Ishikawa (cell line): Measurements from ENCODE around the gene SEC14L3.

Source experiments
- CEBPB ChIP-seq: IDR thresholded peaks from 2 replicates; pipeline ENCODE4 v1.6.1; 2012
- CREB1 ChIP-seq: IDR thresholded peaks from 2 replicates; pipeline ENCODE4 v1.6.1; 2012; ENCODE audit warnings: low read depth
- EGR1 ChIP-seq: IDR thresholded peaks from 2 replicates; pipeline ENCODE4 v1.6.1; 2012
- EP300 ChIP-seq: IDR thresholded peaks from 2 replicates; pipeline ENCODE4 v1.6.1; 2012; ENCODE audit warnings: borderline replicate concordance
- FOXM1 ChIP-seq: IDR thresholded peaks from 2 replicates; pipeline ENCODE4 v1.6.1; 2012; ENCODE audit warnings: low read depth, borderline replicate concordance
- NFIC ChIP-seq: IDR thresholded peaks from 2 replicates; pipeline ENCODE4 v1.6.1; 2012
- RAD21 ChIP-seq: IDR thresholded peaks from 2 replicates; pipeline ENCODE4 v1.6.1; 2012; ENCODE audit warnings: low read depth
- TAF1 ChIP-seq: IDR thresholded peaks from 2 replicates; pipeline ENCODE4 v1.6.1; 2012; ENCODE audit warnings: low read depth, mild to moderate bottlenecking
- TCF12 ChIP-seq: IDR thresholded peaks from 2 replicates; pipeline ENCODE4 v1.6.1; 2012; ENCODE audit warnings: low read depth
- TEAD4 ChIP-seq: IDR thresholded peaks from 2 replicates; pipeline ENCODE4 v1.6.1; 2012
- YY1 ChIP-seq: IDR thresholded peaks from 2 replicates; pipeline ENCODE4 v1.6.1; 2012; ENCODE audit warnings: low read depth
- ZBTB7A ChIP-seq: IDR thresholded peaks from 2 replicates; pipeline ENCODE4 v1.6.1; 2012; ENCODE audit warnings: low read depth
- TF ChIP-seq, protein P1 (sequence below): IDR thresholded peaks from 2 replicates; pipeline ENCODE4 v1.6.1; 2012
- TF ChIP-seq, protein P2 (sequence below): IDR thresholded peaks from 2 replicates; pipeline ENCODE4 v1.6.1; 2012; ENCODE audit warnings: low read depth, mild to moderate bottlenecking
- TF ChIP-seq, protein P3 (sequence below): IDR thresholded peaks from 2 replicates; pipeline ENCODE4 v1.6.1; 2012

Gene SEC14L3

DNA sequence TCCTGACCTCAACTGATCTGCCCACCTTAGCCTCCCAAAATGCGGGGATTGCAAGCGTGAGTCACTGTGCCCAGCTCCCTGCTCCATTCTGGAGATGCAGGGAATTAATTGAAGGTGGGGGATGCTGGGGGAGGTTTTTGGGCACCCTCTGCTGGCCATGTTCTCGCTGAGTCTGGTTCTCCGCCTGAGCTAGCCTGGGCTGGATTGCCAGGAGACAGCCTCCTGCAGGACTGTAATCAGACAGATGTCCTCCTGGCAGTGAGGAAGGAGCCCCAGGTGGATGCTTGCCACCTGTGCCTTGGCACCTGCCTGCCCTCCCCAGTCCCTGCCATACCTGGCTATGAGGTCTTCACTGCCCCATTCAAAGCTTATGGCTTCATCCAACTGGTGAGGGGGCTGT is 40.9 kb downstream of the SEC14L3 start:
- TF ChIP-seq TEAD4 (no peak), RAD21 (peak; percentile 9; the same call in 1 of the 2 replicates), ZBTB7A (no peak), CEBPB (no peak), EGR1 (no peak), TAF1 (no peak)
- TF ChIP-seq, protein P1, sequence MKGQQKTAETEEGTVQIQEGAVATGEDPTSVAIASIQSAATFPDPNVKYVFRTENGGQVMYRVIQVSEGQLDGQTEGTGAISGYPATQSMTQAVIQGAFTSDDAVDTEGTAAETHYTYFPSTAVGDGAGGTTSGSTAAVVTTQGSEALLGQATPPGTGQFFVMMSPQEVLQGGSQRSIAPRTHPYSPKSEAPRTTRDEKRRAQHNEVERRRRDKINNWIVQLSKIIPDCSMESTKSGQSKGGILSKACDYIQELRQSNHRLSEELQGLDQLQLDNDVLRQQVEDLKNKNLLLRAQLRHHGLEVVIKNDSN = no peak

DNA sequence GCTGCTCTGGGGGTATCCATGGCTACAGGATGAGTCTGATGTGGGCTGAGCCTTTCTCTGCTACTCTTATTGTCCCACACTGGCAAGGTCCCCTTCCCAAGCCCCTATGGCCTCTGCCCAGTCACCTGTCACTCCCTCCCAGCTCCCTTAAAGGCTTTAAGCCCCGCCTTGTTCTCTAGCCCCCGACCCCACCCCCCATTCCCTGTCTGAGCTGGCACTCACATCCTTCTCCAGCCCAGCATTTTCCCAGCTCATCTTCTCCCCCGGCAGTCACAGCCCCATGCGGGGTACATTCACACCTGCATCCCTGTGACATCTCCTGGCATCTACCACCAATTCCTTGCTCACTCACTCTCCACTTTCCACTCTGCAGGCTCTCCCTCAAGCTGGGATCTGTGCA is 41.9 kb downstream of the SEC14L3 start:
- TF ChIP-seq, protein P1 = no peak
- TF ChIP-seq YY1 (no peak), RAD21 (no peak), EGR1 (no peak), CREB1 (no peak), ZBTB7A (no peak), FOXM1 (no peak), EP300 (no peak)
- TF ChIP-seq, protein P2, sequence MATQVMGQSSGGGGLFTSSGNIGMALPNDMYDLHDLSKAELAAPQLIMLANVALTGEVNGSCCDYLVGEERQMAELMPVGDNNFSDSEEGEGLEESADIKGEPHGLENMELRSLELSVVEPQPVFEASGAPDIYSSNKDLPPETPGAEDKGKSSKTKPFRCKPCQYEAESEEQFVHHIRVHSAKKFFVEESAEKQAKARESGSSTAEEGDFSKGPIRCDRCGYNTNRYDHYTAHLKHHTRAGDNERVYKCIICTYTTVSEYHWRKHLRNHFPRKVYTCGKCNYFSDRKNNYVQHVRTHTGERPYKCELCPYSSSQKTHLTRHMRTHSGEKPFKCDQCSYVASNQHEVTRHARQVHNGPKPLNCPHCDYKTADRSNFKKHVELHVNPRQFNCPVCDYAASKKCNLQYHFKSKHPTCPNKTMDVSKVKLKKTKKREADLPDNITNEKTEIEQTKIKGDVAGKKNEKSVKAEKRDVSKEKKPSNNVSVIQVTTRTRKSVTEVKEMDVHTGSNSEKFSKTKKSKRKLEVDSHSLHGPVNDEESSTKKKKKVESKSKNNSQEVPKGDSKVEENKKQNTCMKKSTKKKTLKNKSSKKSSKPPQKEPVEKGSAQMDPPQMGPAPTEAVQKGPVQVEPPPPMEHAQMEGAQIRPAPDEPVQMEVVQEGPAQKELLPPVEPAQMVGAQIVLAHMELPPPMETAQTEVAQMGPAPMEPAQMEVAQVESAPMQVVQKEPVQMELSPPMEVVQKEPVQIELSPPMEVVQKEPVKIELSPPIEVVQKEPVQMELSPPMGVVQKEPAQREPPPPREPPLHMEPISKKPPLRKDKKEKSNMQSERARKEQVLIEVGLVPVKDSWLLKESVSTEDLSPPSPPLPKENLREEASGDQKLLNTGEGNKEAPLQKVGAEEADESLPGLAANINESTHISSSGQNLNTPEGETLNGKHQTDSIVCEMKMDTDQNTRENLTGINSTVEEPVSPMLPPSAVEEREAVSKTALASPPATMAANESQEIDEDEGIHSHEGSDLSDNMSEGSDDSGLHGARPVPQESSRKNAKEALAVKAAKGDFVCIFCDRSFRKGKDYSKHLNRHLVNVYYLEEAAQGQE = no peak

DNA sequence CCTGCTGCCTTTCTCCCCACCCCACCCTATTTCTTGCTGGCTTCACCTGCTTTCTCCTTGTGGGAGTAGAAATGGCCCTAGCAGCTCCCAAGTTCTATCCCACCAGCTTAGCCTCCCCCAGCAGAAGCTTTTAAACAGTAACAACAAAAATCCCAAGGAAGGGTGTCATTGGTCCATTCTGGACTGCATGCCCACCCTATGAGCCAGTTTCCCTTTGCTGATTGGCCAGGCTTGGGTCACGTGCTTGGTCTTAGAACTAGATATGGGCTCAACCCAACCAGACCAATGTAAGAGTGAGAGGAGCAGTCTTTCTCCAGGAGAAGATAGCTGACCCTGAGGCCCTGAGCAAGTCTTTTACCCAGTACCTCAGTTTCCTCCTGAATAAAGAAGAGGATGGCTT is 43.9 kb downstream of the SEC14L3 start:
- TF ChIP-seq FOXM1 (no peak), TCF12 (no peak), TEAD4 (no peak), YY1 (no peak), EP300 (no peak), NFIC (no peak), CEBPB (no peak), TAF1 (no peak), CREB1 (no peak), RAD21 (no peak), EGR1 (no peak), ZBTB7A (no peak)
- TF ChIP-seq, protein P3, sequence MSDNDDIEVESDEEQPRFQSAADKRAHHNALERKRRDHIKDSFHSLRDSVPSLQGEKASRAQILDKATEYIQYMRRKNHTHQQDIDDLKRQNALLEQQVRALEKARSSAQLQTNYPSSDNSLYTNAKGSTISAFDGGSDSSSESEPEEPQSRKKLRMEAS = no peak
- TF ChIP-seq, protein P1 = no peak
- TF ChIP-seq, protein P2 = no peak

DNA sequence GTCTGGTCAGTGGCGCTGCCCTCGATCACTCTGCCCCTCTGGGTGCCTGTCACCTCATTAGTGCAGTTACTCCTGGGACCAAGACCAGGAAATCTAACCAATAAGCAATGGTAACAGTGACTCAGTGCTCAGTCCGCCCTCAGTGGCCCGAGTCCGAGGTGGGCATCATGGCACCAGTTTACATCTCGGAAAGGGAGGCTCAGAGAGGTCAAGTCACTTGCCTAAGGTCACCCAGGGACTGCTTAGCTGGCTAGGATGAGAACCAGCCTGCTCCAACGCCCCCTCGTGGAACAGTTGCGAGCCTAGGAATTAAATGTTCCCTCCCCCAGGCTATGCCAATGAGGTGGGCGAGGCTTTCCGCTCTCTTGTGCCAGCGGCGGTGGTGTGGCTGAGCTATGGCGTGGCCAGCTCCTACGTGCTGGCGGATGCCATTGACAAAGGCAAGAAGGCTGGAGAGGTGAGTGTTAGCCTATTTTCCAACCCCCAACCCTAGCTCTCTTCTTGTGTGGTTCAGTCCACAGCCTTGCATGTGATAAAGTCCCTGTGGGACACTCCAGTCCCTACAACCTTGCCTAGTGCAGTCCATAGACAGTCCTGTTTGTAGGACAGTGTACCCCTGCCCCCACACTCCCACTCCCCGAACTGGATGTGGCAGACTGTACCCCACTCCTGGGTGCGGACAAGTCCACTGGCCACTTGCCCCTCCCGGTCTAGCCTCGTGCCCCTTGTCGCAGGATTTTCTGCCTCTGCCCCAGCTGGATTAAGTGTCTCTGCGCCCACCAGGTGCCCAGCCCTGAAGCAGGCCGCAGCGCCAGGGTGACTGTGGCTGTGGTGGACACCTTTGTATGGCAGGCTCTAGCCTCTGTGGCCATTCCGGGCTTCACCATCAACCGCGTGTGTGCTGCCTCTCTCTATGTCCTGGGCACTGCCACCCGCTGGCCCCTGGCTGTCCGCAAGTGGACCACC is 45.1 kb downstream of the SEC14L3 start:
- TF ChIP-seq YY1 = 0 out of 2 replicates have a peak, but pooled peaks have one; percentile 13
- TF ChIP-seq EGR1 = 0 out of 2 replicates have a peak, but pooled peaks have one; percentile 37
- TF ChIP-seq EP300 = no peak
- no peak for TF ChIP-seq CREB1
- TF ChIP-seq NFIC = no peak
- no peak for TF ChIP-seq CEBPB
- TF ChIP-seq ZBTB7A = no peak
- TF ChIP-seq, protein P3 = no peak
- no peak for TF ChIP-seq TCF12
- TF ChIP-seq RAD21 = peak; percentile 71
- TF ChIP-seq, protein P1 = no peak
- TF ChIP-seq TEAD4 = no peak
- no peak for TF ChIP-seq TAF1
- no peak for TF ChIP-seq FOXM1
- TF ChIP-seq, protein P2 = no peak
